Dendritic cell treated with granulocyte-macrophage colony-stimulating factor and Interleukin-4, amounts not matched to agents 40 ng/mL and 50 ng/mL, for 4 days (primary cell): ENCODE data around the gene DNAAF1.

Source experiments
- H3K27ac Mint-ChIP-seq: one replicate; pipeline ENCODE4 v1.8.0; 2022; ENCODE audit warnings: mild to moderate bottlenecking, mixed read lengths
- H3K27me3 Mint-ChIP-seq: one replicate; pipeline ENCODE4 v1.8.0; 2022; ENCODE audit warnings: mild to moderate bottlenecking, mixed read lengths
- H3K36me3 Mint-ChIP-seq: one replicate; pipeline ENCODE4 v1.8.0; 2022; ENCODE audit warnings: low read depth, mixed read lengths
- H3K4me1 Mint-ChIP-seq: one replicate; pipeline ENCODE4 v1.8.0; 2022; ENCODE audit warnings: low read depth, mixed read lengths
- H3K4me3 Mint-ChIP-seq: one replicate; pipeline ENCODE4 v1.8.0; 2022; ENCODE audit warnings: mild to moderate bottlenecking, moderate library complexity, mixed read lengths
- H3K9me3 Mint-ChIP-seq: one replicate; pipeline ENCODE4 v1.8.0; 2022; ENCODE audit warnings: mixed read lengths
- intact Hi-C: fragments of 100-400 bp; cut with micrococcal nuclease; formaldehyde crosslinking; loops from one replicate; pipeline ENCODE4 v1.15.0; 2022

The DNAAF1 gene

GRCh38 chr16:84159007-84159406 is 13.9 kb downstream of the DNAAF1 start:
- peaks cover 56% of the 10 kb centered on the region for H3K27me3 Mint-ChIP-seq
- intact Hi-C loops = no loop called here
- H3K4me1 Mint-ChIP-seq = no peaks in the 10 kb centered on the region
- no peaks in the 10 kb centered on the region for H3K9me3 Mint-ChIP-seq
- H3K36me3 Mint-ChIP-seq = no peaks in the 10 kb centered on the region
- no peak overlapping the region for H3K27ac Mint-ChIP-seq
- H3K4me3 Mint-ChIP-seq = no peak overlapping the region

GRCh38 chr16:84159800-84160199 is 14.7 kb downstream of the DNAAF1 start:
- H3K27me3 Mint-ChIP-seq = peaks cover 58% of the 10 kb centered on the region

GRCh38 chr16:84161037-84161436 is 15.9 kb downstream of the DNAAF1 start:
- Mint-ChIP-seq H3K36me3 (no peaks in the 10 kb centered on the region), H3K9me3 (no peaks in the 10 kb centered on the region), H3K27ac (no peak overlapping the region), H3K4me1 (no peaks in the 10 kb centered on the region), H3K27me3 (peaks cover 54% of the 10 kb centered on the region), H3K4me3 (no peak overlapping the region)
- intact Hi-C loops = no loop called here

More at GRCh38 chr16:84159800-84160199, 14.7 kb downstream of the DNAAF1 start:
- H3K9me3 Mint-ChIP-seq = no peaks in the 10 kb centered on the region
- intact Hi-C loops = no loop called here
- H3K27ac Mint-ChIP-seq = no peak overlapping the region
- H3K4me1 Mint-ChIP-seq = no peaks in the 10 kb centered on the region
- H3K4me3 Mint-ChIP-seq = no peak overlapping the region
- H3K36me3 Mint-ChIP-seq = no peaks in the 10 kb centered on the region

- Mint-ChIP-seq H3K4me3 (no peak overlapping the region), H3K27ac (no peak overlapping the region), H3K27me3 (peaks cover 52% of the 10 kb centered on the region), H3K36me3 (no peaks in the 10 kb centered on the region), H3K9me3 (no peaks in the 10 kb centered on the region), H3K4me1 (no peaks in the 10 kb centered on the region)
- intact Hi-C loops = no loop called here
These were observed 16.7 kb downstream of the DNAAF1 start for GRCh38 chr16:84161801-84162200.

- no peaks in the 10 kb centered on the region for H3K4me1 Mint-ChIP-seq
- H3K27ac Mint-ChIP-seq = no peak overlapping the region
- H3K27me3 Mint-ChIP-seq = peaks cover 39% of the 10 kb centered on the region
- no peaks in the 10 kb centered on the region for H3K9me3 Mint-ChIP-seq
- H3K4me3 Mint-ChIP-seq = no peak overlapping the region
- H3K36me3 Mint-ChIP-seq = no peaks in the 10 kb centered on the region
- intact Hi-C loops = no loop called here
These were observed 20.6 kb downstream of the DNAAF1 start for GRCh38 chr16:84165746-84166145.

- Mint-ChIP-seq H3K27me3 (peaks cover 33% of the 10 kb centered on the region), H3K4me1 (no peaks in the 10 kb centered on the region), H3K4me3 (no peak overlapping the region)
These were observed 21.9 kb downstream of the DNAAF1 start for GRCh38 chr16:84166796-84167695.

GRCh38 chr16:84169765-84170310 is 24.7 kb downstream of the DNAAF1 start:
- H3K4me3 Mint-ChIP-seq = no peak overlapping the region
- no peak overlapping the region for H3K27ac Mint-ChIP-seq
- H3K9me3 Mint-ChIP-seq = no peaks in the 10 kb centered on the region
- intact Hi-C loops = loop anchor here (10.0 kb wide), 1 partner anchor 105 kb away; no protein-coding TSS in a partner anchor
- H3K36me3 Mint-ChIP-seq = no peaks in the 10 kb centered on the region
- peaks cover 30% of the 10 kb centered on the region for H3K27me3 Mint-ChIP-seq
- no peaks in the 10 kb centered on the region for H3K4me1 Mint-ChIP-seq

More at GRCh38 chr16:84166796-84167695, 21.9 kb downstream of the DNAAF1 start:
- Mint-ChIP-seq H3K36me3 (no peaks in the 10 kb centered on the region), H3K9me3 (no peaks in the 10 kb centered on the region), H3K27ac (no peak overlapping the region)
- intact Hi-C loops = no loop called here

- H3K9me3 Mint-ChIP-seq = no peaks in the 10 kb centered on the region
- H3K4me1 Mint-ChIP-seq = peaks cover 25% of the 10 kb centered on the region
- intact Hi-C loops = loop anchor here (10.0 kb wide), 1 partner anchor 110 kb away; no protein-coding TSS in a partner anchor
- H3K4me3 Mint-ChIP-seq = no peak overlapping the region
- H3K27me3 Mint-ChIP-seq = peaks cover 13% of the 10 kb centered on the region
- peaks cover 21% of the 10 kb centered on the region for H3K36me3 Mint-ChIP-seq
- H3K27ac Mint-ChIP-seq = no peak overlapping the region
These were observed 29.3 kb downstream of the DNAAF1 start for GRCh38 chr16:84174396-84174795.

GRCh38 chr16:84175350-84176081 is 30.4 kb downstream of the DNAAF1 start:
- Mint-ChIP-seq H3K27ac (peak overlapping the region; percentile 68), H3K36me3 (peaks cover 33% of the 10 kb centered on the region), H3K4me3 (no peak overlapping the region), H3K9me3 (no peaks in the 10 kb centered on the region), H3K27me3 (peaks cover 7% of the 10 kb centered on the region), H3K4me1 (peaks cover 25% of the 10 kb centered on the region)
- intact Hi-C loops = loop anchor here (10.0 kb wide), 1 partner anchor 111 kb away; no protein-coding TSS in a partner anchor

GRCh38 chr16:84176192-84177053 is 31.3 kb downstream of the DNAAF1 start:
- intact Hi-C loops = loop anchor here (10.0 kb wide), 1 partner anchor 112 kb away; no protein-coding TSS in a partner anchor
- H3K9me3 Mint-ChIP-seq = no peaks in the 10 kb centered on the region
- H3K4me3 Mint-ChIP-seq = no peak overlapping the region
- H3K36me3 Mint-ChIP-seq = peaks cover 42% of the 10 kb centered on the region
- peaks cover 25% of the 10 kb centered on the region for H3K4me1 Mint-ChIP-seq
- H3K27me3 Mint-ChIP-seq = peaks cover 7% of the 10 kb centered on the region
- H3K27ac Mint-ChIP-seq = peak overlapping the region; percentile 68

- no peak overlapping the region for H3K27ac Mint-ChIP-seq
- peaks cover 6% of the 10 kb centered on the region for H3K27me3 Mint-ChIP-seq
- H3K4me3 Mint-ChIP-seq = no peak overlapping the region
- H3K4me1 Mint-ChIP-seq = peaks cover 25% of the 10 kb centered on the region
- H3K36me3 Mint-ChIP-seq = peaks cover 54% of the 10 kb centered on the region
- intact Hi-C loops = loop anchor here (10.0 kb wide), 1 partner anchor 113 kb away; no protein-coding TSS in a partner anchor
- H3K9me3 Mint-ChIP-seq = no peaks in the 10 kb centered on the region
These were observed 32.6 kb downstream of the DNAAF1 start for GRCh38 chr16:84177741-84178073.

- Mint-ChIP-seq H3K27ac (no peak overlapping the region), H3K36me3 (peaks cover 60% of the 10 kb centered on the region), H3K9me3 (no peaks in the 10 kb centered on the region), H3K4me1 (peaks cover 25% of the 10 kb centered on the region), H3K27me3 (peaks cover under 1% of the 10 kb centered on the region), H3K4me3 (no peak overlapping the region)
- intact Hi-C loops = loop anchor here (10.0 kb wide), 1 partner anchor 113 kb away; no protein-coding TSS in a partner anchor
These were observed 33.1 kb downstream of the DNAAF1 start for GRCh38 chr16:84178146-84178765.
